ENCODE results near the gene SPDYE8. TPM values are rescaled to one million over a fixed set of nuclear protein-coding genes. Genes with fewer than 3 reads are reported as not detected.
A peak's percentile ranks its signal among the peaks of the same experiment; 100 is the strongest.
"Not testable (repeated sequence)": the region's sequence is repeated elsewhere in the genome, so short reads cannot be mapped to it uniquely, and the experiment has no call there.

The SPDYE8 gene
- total and polyA plus RNA-seq, 2 donors (not counting 3 experiments of a cell fraction or from before 2014, with no cell fraction given), result not detected

DNA sequence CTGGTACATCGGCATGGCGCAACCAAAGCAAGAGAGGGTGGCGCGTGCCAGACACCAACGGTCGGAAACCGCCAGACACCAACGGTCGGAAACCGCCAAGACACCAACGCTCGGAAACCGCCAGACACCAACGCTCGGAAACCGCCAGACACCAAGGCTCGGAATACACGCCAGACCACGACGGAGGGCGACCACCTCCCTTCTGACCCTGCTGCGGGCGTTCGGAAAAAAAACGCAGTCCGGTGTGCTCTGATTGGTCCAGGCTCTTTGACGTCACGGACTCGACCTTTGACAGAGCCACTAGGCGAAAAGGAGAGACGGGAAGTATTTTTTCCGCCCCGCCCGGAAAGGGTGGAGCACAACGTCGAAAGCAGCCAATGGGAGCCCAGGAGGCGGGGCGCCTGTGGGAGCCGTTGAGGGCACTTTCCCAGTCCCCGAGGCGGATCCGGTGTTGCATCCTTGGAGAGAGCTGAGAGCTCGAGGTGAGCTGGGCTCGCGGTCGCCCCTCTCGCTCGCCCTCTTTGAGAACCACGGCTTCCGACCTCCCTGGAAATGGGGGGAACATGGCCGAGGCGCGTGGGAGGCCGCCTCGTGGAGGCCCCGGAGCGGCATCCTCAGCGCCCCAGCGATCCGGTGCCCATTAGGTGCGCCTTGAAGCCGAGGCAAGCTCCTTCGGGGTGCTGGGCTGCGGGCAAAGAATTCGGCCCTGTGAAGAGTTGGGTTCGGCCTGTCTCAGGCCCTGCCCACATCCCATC, 23.7 kb downstream of the SPDYE8 start:
- H3K36me3 ChIP-seq (ENCODE audit: control insufficient read depth in 2 of 2, extremely low read depth in 1 of 2, insufficient read depth in 2 of 2, low read length in 2 of 2); BruUV-seq (replicated peaks); H3K27me3 ChIP-seq (ENCODE audit: control insufficient read depth in 2 of 2, insufficient read depth in 2 of 2, low read length in 2 of 2); dilution Hi-C loops (cut with MboI; ENCODE audit: extremely low pct_ligation_motif_present, low sequenced_read_pairs); H3K4me2 ChIP-seq (ENCODE audit: insufficient read depth, low read length); H3K9me3 ChIP-seq (replicated peaks; ENCODE audit: control insufficient read depth, insufficient read depth, low read length); H3K79me2 ChIP-seq (ENCODE audit: control insufficient read depth, insufficient read depth, low read length); POLR2A ChIA-PET; intact Hi-C loops (cut with micrococcal nuclease); FAIRE-seq; H4K20me1 ChIP-seq (replicated peaks; ENCODE audit: control insufficient read depth, extremely low read depth, insufficient read depth, low read length); CTCF ChIA-PET; H3K4me1 ChIP-seq (ENCODE audit: control insufficient read depth, extremely low read depth, insufficient read depth, low read length); H3K9ac ChIP-seq (replicated peaks; ENCODE audit: extremely low read depth, insufficient read depth, low read length); H3K9me1 ChIP-seq (replicated peaks; ENCODE audit: control insufficient read depth, extremely low read depth, insufficient read depth, low read length): not testable (repeated sequence)
- peak; percentile 88 for DNase-seq (ENCODE audit: low read depth, low spot score)
- Histone ChIP-seq H3K4me3 (replicated peaks in 1 of 3; ENCODE audit: insufficient read depth in 1 of 3, low read depth in 1 of 3, low read length in 3 of 3) (peak overlapping the region in 2 of 3 experiments; percentile 52 to 58), H3K27ac (ENCODE audit: insufficient read depth, low read depth, low read length) (peak overlapping the region; percentile 34), H2AFZ (ENCODE audit: low read depth, low read length) (peak overlapping the region; percentile 77)
- TF ChIP-seq POLR2AphosphoS5 (IDR thresholded peaks at IDR 0.05; ENCODE audit: insufficient read depth, low read depth, low read length), result peak; percentile 53
- TF ChIP-seq POLR2A (IDR thresholded peaks at IDR 0.05; ENCODE audit: low read depth, low read length), result peak; percentile 84

DNA sequence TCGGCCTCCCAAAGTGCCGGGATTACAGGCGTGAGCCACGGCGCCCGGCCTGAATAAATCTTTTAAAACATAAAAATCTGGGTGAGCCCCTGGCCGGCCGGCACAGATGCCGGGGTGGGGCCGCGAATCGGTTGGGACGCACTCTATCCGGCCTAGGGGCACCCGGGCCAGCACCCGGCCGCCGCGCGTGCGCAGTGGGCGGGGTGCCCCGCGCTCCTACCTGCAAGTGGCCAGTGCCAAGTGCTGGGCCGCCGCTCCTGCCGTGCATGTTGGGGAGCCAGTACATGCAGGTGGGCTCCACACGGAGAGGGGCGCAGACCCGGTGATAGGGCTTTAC, 24.2 kb downstream of the SPDYE8 start:
- H3K9ac ChIP-seq (replicated peaks; ENCODE audit: extremely low read depth, insufficient read depth, low read length); H3K4me1 ChIP-seq (ENCODE audit: control insufficient read depth, extremely low read depth, insufficient read depth, low read length); DNase-seq (ENCODE audit: low read depth, low spot score); H3K9me1 ChIP-seq (replicated peaks; ENCODE audit: control insufficient read depth, extremely low read depth, insufficient read depth, low read length); FAIRE-seq; intact Hi-C loops (cut with micrococcal nuclease); dilution Hi-C loops (cut with MboI; ENCODE audit: extremely low pct_ligation_motif_present, low sequenced_read_pairs); H3K36me3 ChIP-seq (ENCODE audit: control insufficient read depth in 2 of 2, extremely low read depth in 1 of 2, insufficient read depth in 2 of 2, low read length in 2 of 2); H3K4me2 ChIP-seq (ENCODE audit: insufficient read depth, low read length); CTCF ChIA-PET; POLR2A ChIA-PET; H4K20me1 ChIP-seq (replicated peaks; ENCODE audit: control insufficient read depth, extremely low read depth, insufficient read depth, low read length); H3K9me3 ChIP-seq (replicated peaks; ENCODE audit: control insufficient read depth, insufficient read depth, low read length); H3K27me3 ChIP-seq (ENCODE audit: control insufficient read depth in 2 of 2, insufficient read depth in 2 of 2, low read length in 2 of 2); H3K79me2 ChIP-seq (ENCODE audit: control insufficient read depth, insufficient read depth, low read length): not testable (repeated sequence)
- Histone ChIP-seq H3K27ac (ENCODE audit: insufficient read depth, low read depth, low read length) (peak overlapping the region; percentile 23), H2AFZ (ENCODE audit: low read depth, low read length) (peak overlapping the region; percentile 77), H3K4me3 (replicated peaks in 1 of 3; ENCODE audit: insufficient read depth in 1 of 3, low read depth in 1 of 3, low read length in 3 of 3) (peak overlapping the region in 2 of 3 experiments; percentile 33 to 42)
- BruUV-seq (replicated peaks), result TSS peak; percentile 78

DNA sequence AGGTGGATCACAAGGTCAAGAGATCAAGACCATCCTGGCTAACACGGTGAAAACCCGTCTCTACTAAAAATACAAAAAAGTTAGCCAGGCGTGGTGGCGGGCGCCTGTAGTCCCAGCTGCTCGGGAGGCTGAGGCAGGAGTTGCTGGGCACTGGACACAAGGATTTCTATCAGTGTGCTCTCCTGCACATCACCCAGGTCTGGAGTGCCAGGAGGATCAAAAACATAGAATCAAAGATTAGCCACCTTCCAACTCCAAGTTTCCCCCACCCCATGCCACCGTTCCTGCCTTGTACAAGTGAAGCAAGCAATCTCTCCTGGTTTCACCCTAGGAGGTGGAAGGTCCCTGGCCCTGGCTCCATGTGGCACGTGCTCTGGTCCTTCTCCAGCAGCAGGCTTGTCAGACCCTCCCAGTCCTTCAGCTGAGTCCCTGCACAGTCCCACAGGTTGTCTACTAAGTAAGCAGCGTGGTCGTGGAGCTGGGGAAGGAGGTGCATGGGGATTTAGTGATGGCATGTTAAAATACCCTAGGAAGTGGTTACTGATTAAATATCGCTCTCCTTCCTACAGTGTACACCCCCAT, 31.6 kb downstream of the SPDYE8 start:
- H3K36me3 ChIP-seq (ENCODE audit: control insufficient read depth in 2 of 2, extremely low read depth in 1 of 2, insufficient read depth in 2 of 2, low read length in 2 of 2); DNase-seq (ENCODE audit: low read depth, low spot score); FAIRE-seq; H3K9me1 ChIP-seq (replicated peaks; ENCODE audit: control insufficient read depth, extremely low read depth, insufficient read depth, low read length); H2AFZ ChIP-seq (ENCODE audit: low read depth, low read length); H3K9me3 ChIP-seq (replicated peaks; ENCODE audit: control insufficient read depth, insufficient read depth, low read length); intact Hi-C loops (cut with micrococcal nuclease); POLR2A ChIA-PET; BruUV-seq (replicated peaks); H3K27me3 ChIP-seq (ENCODE audit: control insufficient read depth in 2 of 2, insufficient read depth in 2 of 2, low read length in 2 of 2); H4K20me1 ChIP-seq (replicated peaks; ENCODE audit: control insufficient read depth, extremely low read depth, insufficient read depth, low read length); dilution Hi-C loops (cut with MboI; ENCODE audit: extremely low pct_ligation_motif_present, low sequenced_read_pairs); H3K27ac ChIP-seq (ENCODE audit: insufficient read depth, low read depth, low read length); H3K4me2 ChIP-seq (ENCODE audit: insufficient read depth, low read length); H3K4me3 ChIP-seq (replicated peaks in 1 of 3; ENCODE audit: insufficient read depth in 1 of 3, low read depth in 1 of 3, low read length in 3 of 3); H3K79me2 ChIP-seq (ENCODE audit: control insufficient read depth, insufficient read depth, low read length); CTCF ChIA-PET; H3K4me1 ChIP-seq (ENCODE audit: control insufficient read depth, extremely low read depth, insufficient read depth, low read length); H3K9ac ChIP-seq (replicated peaks; ENCODE audit: extremely low read depth, insufficient read depth, low read length): not testable (repeated sequence)

DNA sequence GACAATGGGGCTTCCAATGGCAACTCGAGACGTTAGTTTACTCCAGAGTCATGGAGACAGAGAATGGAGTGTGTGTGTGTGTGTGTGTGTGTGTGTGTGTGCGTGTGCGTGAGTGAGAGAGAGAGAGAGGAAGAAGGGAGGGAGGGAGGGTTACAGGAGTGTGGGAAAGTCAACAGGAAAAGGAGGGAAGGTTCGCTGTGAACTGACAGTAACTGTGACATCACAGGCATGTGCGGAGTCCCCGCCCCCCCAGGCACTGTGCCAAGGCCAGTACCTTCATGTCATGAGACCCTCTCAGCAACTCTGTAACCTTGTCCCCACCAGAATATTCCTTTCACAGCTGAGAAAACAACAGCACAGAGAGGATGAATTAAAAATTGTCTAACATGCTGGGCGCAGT, 32.1 kb downstream of the SPDYE8 start:
- H3K9me1 ChIP-seq (replicated peaks; ENCODE audit: control insufficient read depth, extremely low read depth, insufficient read depth, low read length); intact Hi-C loops (cut with micrococcal nuclease); H3K9me3 ChIP-seq (replicated peaks; ENCODE audit: control insufficient read depth, insufficient read depth, low read length); POLR2A ChIA-PET; H3K36me3 ChIP-seq (ENCODE audit: control insufficient read depth in 2 of 2, extremely low read depth in 1 of 2, insufficient read depth in 2 of 2, low read length in 2 of 2); CTCF ChIA-PET; FAIRE-seq; H3K27me3 ChIP-seq (ENCODE audit: control insufficient read depth in 2 of 2, insufficient read depth in 2 of 2, low read length in 2 of 2); H4K20me1 ChIP-seq (replicated peaks; ENCODE audit: control insufficient read depth, extremely low read depth, insufficient read depth, low read length); H3K79me2 ChIP-seq (ENCODE audit: control insufficient read depth, insufficient read depth, low read length); H3K4me2 ChIP-seq (ENCODE audit: insufficient read depth, low read length); H3K4me3 ChIP-seq (replicated peaks in 1 of 3; ENCODE audit: insufficient read depth in 1 of 3, low read depth in 1 of 3, low read length in 3 of 3); H3K27ac ChIP-seq (ENCODE audit: insufficient read depth, low read depth, low read length); H3K9ac ChIP-seq (replicated peaks; ENCODE audit: extremely low read depth, insufficient read depth, low read length); H3K4me1 ChIP-seq (ENCODE audit: control insufficient read depth, extremely low read depth, insufficient read depth, low read length); BruUV-seq (replicated peaks); H2AFZ ChIP-seq (ENCODE audit: low read depth, low read length); DNase-seq (ENCODE audit: low read depth, low spot score); dilution Hi-C loops (cut with MboI; ENCODE audit: extremely low pct_ligation_motif_present, low sequenced_read_pairs): not testable (repeated sequence)

All from endothelial cell of umbilical vein (primary cell).